22Rv1 (cell line): ENCODE results near the gene VARS1.
"Not testable (repeated sequence)": the region's sequence is repeated elsewhere in the genome, so short reads cannot be mapped to it uniquely, and the experiment has no call there.

ENCODE experiments used
- H3K27ac ChIP-seq: fragments of 450-650 bp; 2 replicates; pipeline ENCODE4 v1.5.1; 2017
- CTCF ChIP-seq: fragments of 450-650 bp; IDR thresholded peaks from 2 replicates; pipeline ENCODE4 v1.5.1; 2017; ENCODE audit warnings: mild to moderate bottlenecking
- ZFX ChIP-seq: fragments of 450-650 bp; IDR thresholded peaks from 2 replicates; pipeline ENCODE4 v1.6.1; 2017; ENCODE audit warnings: antibody characterized with exemption, borderline replicate concordance

The VARS1 gene

GRCh38 chr6:31815025-31815838 lies 19.7 kb upstream of the VARS1 start, which contains the start of the genes HSPA1A and HSPA1L:
HSPA1A (plus strand) TSS chr6:31815543; CDS start chr6:31815757, 214 bp downstream.
HSPA1L (minus strand) TSS chr6:31815283; CDS start chr6:31811972, 3,311 bp downstream.
- H3K27ac ChIP-seq, result peak within 1 kb of the TSS; percentile 98
- TF ChIP-seq CTCF, result no peak
- TF ChIP-seq ZFX, result no peak

GRCh38 chr6:31814677-31815024 lies 19.1 kb upstream of the VARS1 start:
- H3K27ac ChIP-seq, result peak overlapping the region; percentile 98
- no peak for TF ChIP-seq CTCF
- TF ChIP-seq ZFX, result no peak

GRCh38 chr6:31813465-31813849 lies 17.9 kb upstream of the VARS1 start:
- no peak for TF ChIP-seq CTCF
- no peak for TF ChIP-seq ZFX
- peak overlapping the region; percentile 98 for H3K27ac ChIP-seq

GRCh38 chr6:31811645-31812044 lies 16.1 kb upstream of the VARS1 start:
- TF ChIP-seq ZFX (no peak), CTCF (no peak)
- H3K27ac ChIP-seq, result no peak overlapping the region

- H3K27ac ChIP-seq, result not testable (repeated sequence)
Measured at GRCh38 chr6:31808599-31808998, 13.0 kb upstream of the VARS1 start.

- TF ChIP-seq CTCF (peak; percentile 12; the same call in 1 of the 2 replicates), ZFX (no peak)
- peak within 1 kb of the TSS; percentile 81 for H3K27ac ChIP-seq
Measured at GRCh38 chr6:31806470-31807272, 11.1 kb upstream of the VARS1 start, which contains the start of gene LSM2. LSM2 (minus strand) TSS chr6:31806966; CDS start chr6:31806757, 209 bp downstream.

- no peak for TF ChIP-seq CTCF
- no peak for TF ChIP-seq ZFX
- peak overlapping the region; percentile 81 for H3K27ac ChIP-seq
Measured at GRCh38 chr6:31805939-31806469, 10.5 kb upstream of the VARS1 start.

- not testable (repeated sequence) for H3K27ac ChIP-seq
Measured at GRCh38 chr6:31801031-31801927, 5.7 kb upstream of the VARS1 start.
